ENCODE data around the gene SEC14L6. TPM values are rescaled to one million over a fixed set of nuclear protein-coding genes. Genes with fewer than 3 reads are reported as not detected.

SEC14L6 gene
- total RNA-seq, 4 donors from 2014 or later, result not detected

DNA sequence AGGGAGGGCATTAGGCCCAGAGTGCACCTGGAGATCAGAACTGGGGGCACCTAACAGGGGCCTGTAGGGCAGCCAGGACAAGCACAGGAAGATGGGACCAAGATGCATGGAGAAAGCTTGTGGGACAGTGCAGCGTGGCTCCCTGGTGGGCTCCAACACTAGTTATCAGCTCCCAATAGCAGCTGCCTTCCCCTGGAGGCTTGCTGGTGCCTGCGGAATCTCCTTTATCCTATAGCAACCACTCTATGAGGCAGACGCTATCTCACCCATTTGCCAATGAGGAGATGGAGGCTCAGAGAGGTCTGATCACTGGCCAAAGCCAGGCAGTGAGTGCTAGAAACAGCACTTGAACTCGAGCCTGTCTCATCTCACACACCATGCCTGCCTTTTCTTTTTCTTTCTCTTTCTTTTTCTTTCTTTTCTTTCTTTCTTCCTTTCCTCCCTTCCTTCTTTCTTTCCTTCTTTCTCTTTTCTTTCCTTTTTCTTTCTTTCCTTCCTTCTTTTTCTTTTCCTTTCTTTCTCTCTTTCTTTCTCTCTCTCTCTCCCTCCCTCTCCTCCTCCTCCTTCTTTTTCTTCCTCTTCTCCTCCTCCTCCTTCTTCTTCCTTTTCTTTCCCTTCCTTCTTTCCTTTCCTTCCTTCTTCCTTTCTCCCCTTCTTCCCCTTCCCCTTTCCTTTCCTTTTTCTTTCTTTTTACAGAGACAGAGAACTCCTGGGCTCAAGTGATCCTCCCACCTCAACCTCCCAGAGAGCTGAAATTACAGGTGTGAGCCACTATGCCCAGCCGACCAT lies 25.0 kb downstream of the SEC14L6 start:
- H3K36me3 ChIP-seq, result no peaks in the 10 kb centered on the region
- ATAC-seq (no peak), DNase-seq (no peak)
- H3K4me1 ChIP-seq, result no peaks in the 10 kb centered on the region
- no peaks in the 10 kb centered on the region for H3K27me3 ChIP-seq
- intact Hi-C loops (cut with DNase I; ENCODE audit: low total_unique reads) (no loop called here), in situ Hi-C loops (cut with MboI; ENCODE audit: low sequenced_read_pairs in 4 of 4) (no loop called here)
- TF ChIP-seq, protein P1, sequence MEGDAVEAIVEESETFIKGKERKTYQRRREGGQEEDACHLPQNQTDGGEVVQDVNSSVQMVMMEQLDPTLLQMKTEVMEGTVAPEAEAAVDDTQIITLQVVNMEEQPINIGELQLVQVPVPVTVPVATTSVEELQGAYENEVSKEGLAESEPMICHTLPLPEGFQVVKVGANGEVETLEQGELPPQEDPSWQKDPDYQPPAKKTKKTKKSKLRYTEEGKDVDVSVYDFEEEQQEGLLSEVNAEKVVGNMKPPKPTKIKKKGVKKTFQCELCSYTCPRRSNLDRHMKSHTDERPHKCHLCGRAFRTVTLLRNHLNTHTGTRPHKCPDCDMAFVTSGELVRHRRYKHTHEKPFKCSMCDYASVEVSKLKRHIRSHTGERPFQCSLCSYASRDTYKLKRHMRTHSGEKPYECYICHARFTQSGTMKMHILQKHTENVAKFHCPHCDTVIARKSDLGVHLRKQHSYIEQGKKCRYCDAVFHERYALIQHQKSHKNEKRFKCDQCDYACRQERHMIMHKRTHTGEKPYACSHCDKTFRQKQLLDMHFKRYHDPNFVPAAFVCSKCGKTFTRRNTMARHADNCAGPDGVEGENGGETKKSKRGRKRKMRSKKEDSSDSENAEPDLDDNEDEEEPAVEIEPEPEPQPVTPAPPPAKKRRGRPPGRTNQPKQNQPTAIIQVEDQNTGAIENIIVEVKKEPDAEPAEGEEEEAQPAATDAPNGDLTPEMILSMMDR (IDR thresholded peaks at IDR 0.05 in 4 of 5, conservative IDR thresholded peaks at IDR 0.05 in 1 of 5), result no peak
- TF ChIP-seq POLR2A (IDR thresholded peaks at IDR 0.05), result no peak
- H3K4me3 ChIP-seq, result no peak overlapping the region
- H3K9me3 ChIP-seq, result no peaks in the 10 kb centered on the region
- H3K27ac ChIP-seq, result no peak overlapping the region

DNA sequence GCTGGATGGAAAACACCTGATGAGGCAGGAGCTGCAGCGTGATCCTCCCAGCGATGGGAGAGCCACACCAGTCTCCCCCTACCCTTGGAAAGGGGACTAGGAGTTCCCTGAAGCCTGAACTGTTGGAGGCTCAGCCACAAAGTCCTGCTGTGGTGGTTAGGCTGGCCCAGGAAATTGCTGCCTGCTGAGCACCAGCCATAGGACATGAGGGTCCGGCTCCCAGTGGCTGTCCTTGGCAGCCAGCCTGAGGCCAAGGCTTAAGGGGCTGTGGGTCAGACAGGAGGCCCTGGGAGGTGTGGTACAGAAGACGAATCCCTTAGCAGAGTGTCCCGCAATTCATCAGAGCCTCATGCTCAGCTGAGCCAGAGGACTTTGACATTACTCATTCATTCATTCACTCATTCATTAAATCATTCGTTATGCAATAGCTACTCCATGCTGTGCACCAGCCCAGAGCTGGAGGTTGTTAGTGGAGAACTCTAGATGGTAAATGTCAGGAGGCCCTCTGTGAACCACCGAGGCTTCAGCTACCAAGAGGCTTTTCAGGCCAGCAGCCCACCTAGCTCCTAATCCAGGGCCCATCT lies 26.6 kb downstream of the SEC14L6 start:
- H3K9me3 ChIP-seq, result no peaks in the 10 kb centered on the region
- intact Hi-C loops (cut with DNase I; ENCODE audit: low total_unique reads), result no loop called here
- no peaks in the 10 kb centered on the region for H3K4me1 ChIP-seq
- TF ChIP-seq POLR2A (IDR thresholded peaks at IDR 0.05), result no peak
- TF ChIP-seq, protein P1 (IDR thresholded peaks at IDR 0.05 in 4 of 5, conservative IDR thresholded peaks at IDR 0.05 in 1 of 5), result no peak
- no peaks in the 10 kb centered on the region for H3K27me3 ChIP-seq
- H3K4me3 ChIP-seq, result no peak overlapping the region
- DNase-seq (no peak), ATAC-seq (no peak)
- in situ Hi-C loops (cut with MboI; ENCODE audit: low sequenced_read_pairs in 4 of 4), result no loop called here
- no peaks in the 10 kb centered on the region for H3K36me3 ChIP-seq
- H3K27ac ChIP-seq, result no peak overlapping the region

DNA sequence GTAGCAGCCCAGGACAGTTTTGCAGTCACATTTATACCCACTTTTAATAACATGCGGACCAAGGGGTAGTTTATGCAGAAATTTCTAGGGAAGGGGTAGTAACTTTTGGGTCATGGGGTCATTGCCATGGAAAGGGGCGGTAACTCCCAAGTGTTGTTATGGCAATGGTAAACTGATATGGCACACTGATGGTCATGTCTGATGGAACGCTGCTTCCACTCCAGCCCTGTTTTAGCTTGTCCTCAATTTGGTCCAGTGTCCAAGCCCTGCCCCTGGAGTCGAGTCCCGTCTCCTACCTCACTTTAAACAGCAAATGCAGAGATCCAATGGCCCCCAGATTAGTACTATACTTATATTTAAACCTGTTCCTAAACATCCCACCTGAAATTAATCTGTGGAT lies 29.8 kb downstream of the SEC14L6 start:
- H3K36me3 ChIP-seq, result no peaks in the 10 kb centered on the region
- TF ChIP-seq, protein P1 (IDR thresholded peaks at IDR 0.05 in 4 of 5, conservative IDR thresholded peaks at IDR 0.05 in 1 of 5), result no peak
- TF ChIP-seq POLR2A (IDR thresholded peaks at IDR 0.05), result no peak
- no peaks in the 10 kb centered on the region for H3K27me3 ChIP-seq
- no peak overlapping the region for H3K4me3 ChIP-seq
- no peak overlapping the region for H3K27ac ChIP-seq
- H3K9me3 ChIP-seq, result no peaks in the 10 kb centered on the region
- DNase-seq (no peak), ATAC-seq (no peak)
- no peaks in the 10 kb centered on the region for H3K4me1 ChIP-seq
- intact Hi-C loops (cut with DNase I; ENCODE audit: low total_unique reads) (no loop called here), in situ Hi-C loops (cut with MboI; ENCODE audit: low sequenced_read_pairs in 4 of 4) (no loop called here)

DNA sequence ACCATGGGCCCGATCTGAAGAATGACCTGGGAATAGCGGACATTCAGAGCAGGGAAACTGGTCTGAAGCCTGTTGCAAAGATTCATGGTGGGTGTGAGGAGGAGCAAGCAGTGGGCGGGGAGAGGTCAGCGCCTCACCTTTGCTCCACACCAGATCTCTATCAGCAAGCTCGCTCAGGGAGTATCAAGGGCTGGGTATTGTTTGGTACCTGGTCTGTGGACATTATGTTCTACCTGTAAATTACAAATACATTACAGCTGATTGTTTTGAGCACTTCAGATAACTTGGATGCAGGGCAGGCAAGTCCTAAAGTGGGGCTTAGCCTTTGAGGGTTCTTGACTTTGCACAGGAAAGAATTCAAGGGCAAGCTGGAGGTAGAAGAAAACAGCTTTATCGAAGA lies 30.3 kb downstream of the SEC14L6 start:
- no peaks in the 10 kb centered on the region for H3K4me1 ChIP-seq
- ATAC-seq, result no peak
- TF ChIP-seq, protein P1 (IDR thresholded peaks at IDR 0.05 in 4 of 5, conservative IDR thresholded peaks at IDR 0.05 in 1 of 5), result no peak
- no peak for TF ChIP-seq POLR2A (IDR thresholded peaks at IDR 0.05)
- no peak for DNase-seq
- in situ Hi-C loops (cut with MboI; ENCODE audit: low sequenced_read_pairs in 4 of 4) (no loop called here), intact Hi-C loops (cut with DNase I; ENCODE audit: low total_unique reads) (no loop called here)
- no peak overlapping the region for H3K4me3 ChIP-seq
- no peaks in the 10 kb centered on the region for H3K36me3 ChIP-seq
- no peak overlapping the region for H3K27ac ChIP-seq
- no peaks in the 10 kb centered on the region for H3K27me3 ChIP-seq
- no peaks in the 10 kb centered on the region for H3K9me3 ChIP-seq
